Ovary (tissue), 9 donors: ENCODE data around the gene CST4. TPM values are rescaled to one million over a fixed set of nuclear protein-coding genes. Genes with fewer than 3 reads are reported as not detected.
"Not testable (repeated sequence)": the region's sequence is repeated elsewhere in the genome, so short reads cannot be mapped to it uniquely, and the experiment has no call there.

ENCODE experiments used
- DNase-seq, 5 donors: peaks; one replicate each; pipeline ENCODE4 v3.0.0-alpha.2; 2019 to 2020
- H3K27ac ChIP-seq, 2 donors: fragments of 200-600 bp; one replicate each; pipeline versions ENCODE4 v1.5.1 to v1.8.0; 2019 to 2022
- H3K27me3 ChIP-seq: fragments of 200-600 bp; one replicate; pipeline ENCODE4 v1.8.0; 2022
- H3K36me3 ChIP-seq: fragments of 200-600 bp; sonication (generic); one replicate; pipeline ENCODE4 v1.5.1; 2019
- H3K4me1 ChIP-seq: one replicate; pipeline ENCODE4 v1.8.1; 2013; ENCODE audit warnings: mild to moderate bottlenecking, moderate library complexity; ENCODE audit not compliant: insufficient read depth
- H3K4me3 ChIP-seq: fragments of 200-600 bp; sonication (generic); one replicate; pipeline ENCODE4 v1.5.1; 2017
- H3K9me3 ChIP-seq, 2 donors: fragments of 200-600 bp in 1 of 2; sonication (generic) in 1 of 2; one replicate each; pipeline versions ENCODE4 v1.5.1 to v1.8.1; 2013 to 2019; ENCODE audit warnings: mild to moderate bottlenecking in 1 of 2, moderate library complexity in 1 of 2
- CTCF ChIP-seq, 3 donors: fragments of 450-650 bp in 2 of 3; fragments of 200-600 bp in 1 of 3; IDR thresholded peaks; one replicate each; pipeline versions ENCODE4 v1.5.1 to v1.8.0; 2016 to 2022; ENCODE audit warnings: antibody characterized with exemption in 3 of 3, mild to moderate bottlenecking in 1 of 3
- EP300 ChIP-seq: sonication (generic); formaldehyde crosslinking; IDR thresholded peaks from one replicate; pipeline ENCODE4 v1.6.1; 2017; ENCODE audit warnings: antibody characterized with exemption
- POLR2A ChIP-seq: fragments of 450-650 bp; IDR thresholded peaks from one replicate; pipeline ENCODE4 v1.6.1; 2017; ENCODE audit warnings: antibody characterized with exemption, mild to moderate bottlenecking, moderate library complexity
- WGBS, 3 donors: extraction: QIAGEN DNeasy Blood & Tissue Kit in 1 of 3; methylation state at CpG; one replicate each; pipeline versions ENCODE4 v1.1.5 to v1.1.7; 2013 to 2017; 5-methylcytosine and 5-hydroxymethylcytosine counted together
- intact Hi-C, 4 donors: fragments of 100-400 bp; cut with DNase I; formaldehyde crosslinking; loops; one replicate each; pipeline versions ENCODE4 v1.11.0 to v1.15.1; 2022 to 2023
- polyA plus RNA-seq, 2 donors: library from polyadenylated mRNA; stranded (reverse); fragments of 200-250 nt in 1 of 2; fragments of 350-450 nt in 1 of 2; fragmentation: Illumina TruSeq in 1 of 2; extraction: RNeasy Lipid Tissue Mini Kit (QIAGEN cat#74804) in 1 of 2; gene quantifications; one replicate each; pipeline ENCODE4 v1.2.3, GENCODE V29; 2013 to 2014
- total RNA-seq, 7 donors: library from RNA; depleted of rRNA in 2 of 7; stranded (reverse); fragments of >200 nt in 2 of 7; fragmentation: NEBNext Ultra II Directional in 3 of 7; extraction: Animal tissue kit (Norgen Biotek cat#: 25700) in 3 of 7; gene quantifications; one replicate each; pipeline versions ENCODE4 v1.1.0 to v1.2.4, GENCODE V29; 2016 to 2023
- donor health status: DM: no; HTN: no; CAD: no; lungs with moderate emphysema.
- donor health status: DM: no; HTN: no; CAD: no.
- donor health status: Bipolar disorder and iron deficiency.
- donor health status: DM: yes; HTN: yes; CAD: no.
- donor health status: DM: no; HTN: no; CAD: no.
- donor health status: DM: yes; HTN: yes; CAD: no.

The CST4 gene
- total and polyA plus RNA-seq, 9 donors, result not detected

GRCh38 chr20:23690581-23690980 is 1.7 kb upstream of the CST4 start:
- TF ChIP-seq EP300 (no peak), CTCF (IDR thresholded peaks at IDR 0.05) (no peak), POLR2A (no peak)
- Histone ChIP-seq H3K4me3 (no peak overlapping the region), H3K4me1 (no peaks in the 10 kb centered on the region), H3K27ac (no peak overlapping the region), H3K27me3 (no peaks in the 10 kb centered on the region), H3K36me3 (no peaks in the 10 kb centered on the region), H3K9me3 (no peaks in the 10 kb centered on the region)
- intact Hi-C loops, result no loop called here
- WGBS, 3 donors, result 75 to 84% (median 78%) methylated on average over 8 of the region's 8 CpGs
- no peak for DNase-seq

GRCh38 chr20:23689399-23689690 is 507 bp upstream of the CST4 start:
- Histone ChIP-seq H3K27me3 (no peaks in the 10 kb centered on the region), H3K36me3 (no peaks in the 10 kb centered on the region), H3K9me3 (no peaks in the 10 kb centered on the region), H3K4me3 (no peak overlapping the region), H3K4me1 (no peaks in the 10 kb centered on the region), H3K27ac (no peak overlapping the region)
- TF ChIP-seq EP300 (no peak), POLR2A (no peak), CTCF (IDR thresholded peaks at IDR 0.05) (no peak)
- DNase-seq, result no peak
- intact Hi-C loops, result no loop called here
- WGBS, 3 donors, result 54 to 71% (median 66%) methylated on average over 3 of the region's 3 CpGs

- H3K4me1 ChIP-seq, result no peaks in the 10 kb centered on the region
- intact Hi-C loops, result no loop called here
These were observed 852 bp downstream of the CST4 start for GRCh38 chr20:23687986-23688385.

GRCh38 chr20:23686046-23686750 is 2.6 kb downstream of the CST4 start:
- no peak for TF ChIP-seq POLR2A
- no peak for TF ChIP-seq CTCF (IDR thresholded peaks at IDR 0.05)
- H3K4me1 ChIP-seq, result no peaks in the 10 kb centered on the region
- DNase-seq, result no peak
- H3K36me3 ChIP-seq, result no peaks in the 10 kb centered on the region
- no peak overlapping the region for H3K27ac ChIP-seq
- intact Hi-C loops, result no loop called here
- 73 to 92% (median 78%) methylated on average over 3 to 4 of the region's 4 CpGs for WGBS, 3 donors
- H3K4me3 ChIP-seq, result no peak overlapping the region
- H3K27me3 ChIP-seq, result no peaks in the 10 kb centered on the region
- H3K9me3 ChIP-seq, result no peaks in the 10 kb centered on the region

More at GRCh38 chr20:23687986-23688385, 852 bp downstream of the CST4 start:
- H3K36me3 ChIP-seq, result no peaks in the 10 kb centered on the region
- no peaks in the 10 kb centered on the region for H3K9me3 ChIP-seq
- 54 to 67% (median 62%) methylated on average over 3 of the region's 3 CpGs for WGBS, 3 donors
- H3K27ac ChIP-seq, result no peak overlapping the region
- no peak overlapping the region for H3K4me3 ChIP-seq
- no peak for TF ChIP-seq POLR2A
- no peak for TF ChIP-seq CTCF (IDR thresholded peaks at IDR 0.05)
- TF ChIP-seq EP300, result no peak
- no peak for DNase-seq
- H3K27me3 ChIP-seq, result no peaks in the 10 kb centered on the region

- H3K4me1 ChIP-seq, H3K27me3 ChIP-seq, intact Hi-C loops, H3K27ac ChIP-seq, H3K36me3 ChIP-seq, H3K9me3 ChIP-seq, H3K4me3 ChIP-seq, DNase-seq: not testable (repeated sequence)
- WGBS, 3 donors, result 45 to 59% (median 52%) methylated on average over 4 of the region's 4 CpGs
These were observed 3.3 kb downstream of the CST4 start for GRCh38 chr20:23685529-23685896.
